NOMO-1 treated with DMSO at 0.1 percent for 48 hours (cell line): Measurements from ENCODE around the gene PRKG1.
"Not testable (repeated sequence)": the region's sequence is repeated elsewhere in the genome, so short reads cannot be mapped to it uniquely, and the experiment has no call there.

Experiments used
- DNase-seq: peaks from one replicate; lab custom pipeline; 2025; ENCODE audit not compliant: unreplicated experiment; lab: John Stamatoyannopoulos, UW

Gene PRKG1

DNA sequence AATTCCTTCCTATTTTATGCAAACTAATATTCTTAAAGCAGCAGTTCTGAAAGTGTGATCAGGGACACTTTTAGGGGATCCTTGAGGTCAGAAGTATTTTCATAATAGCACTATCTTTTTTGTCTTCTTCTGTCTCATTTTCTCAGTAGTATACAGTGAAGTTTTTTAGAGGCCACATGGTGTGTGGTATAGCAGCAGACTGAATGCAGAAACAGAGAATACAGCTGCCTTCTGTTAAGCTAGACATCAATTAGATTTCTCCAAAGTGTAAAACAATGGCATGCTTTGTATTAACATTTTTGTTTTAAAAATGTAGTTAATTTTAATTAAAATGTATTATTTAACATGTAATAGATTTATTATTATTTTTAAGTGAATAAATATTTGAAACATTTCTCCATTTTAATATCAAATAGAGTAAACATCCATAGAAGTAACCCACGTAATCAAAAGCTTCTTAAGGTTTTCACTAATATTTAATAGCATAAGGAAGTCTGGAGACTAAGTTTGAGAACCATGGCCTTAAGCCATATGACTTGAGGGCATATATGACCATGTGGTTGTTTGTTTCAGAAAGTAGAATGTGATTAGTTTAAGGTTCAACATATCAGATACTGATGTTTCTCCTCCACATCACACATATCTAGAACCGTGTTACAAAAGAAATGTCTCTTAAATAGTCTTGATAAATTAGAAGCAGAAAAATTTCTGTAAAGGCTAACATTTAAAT is 94.0 kb downstream of the PRKG1 start:
- DNase-seq, result no peak

GRCh38 chr10:51169111-51169510 is 94.8 kb downstream of the PRKG1 start:
- DNase-seq, result no peak

DNA sequence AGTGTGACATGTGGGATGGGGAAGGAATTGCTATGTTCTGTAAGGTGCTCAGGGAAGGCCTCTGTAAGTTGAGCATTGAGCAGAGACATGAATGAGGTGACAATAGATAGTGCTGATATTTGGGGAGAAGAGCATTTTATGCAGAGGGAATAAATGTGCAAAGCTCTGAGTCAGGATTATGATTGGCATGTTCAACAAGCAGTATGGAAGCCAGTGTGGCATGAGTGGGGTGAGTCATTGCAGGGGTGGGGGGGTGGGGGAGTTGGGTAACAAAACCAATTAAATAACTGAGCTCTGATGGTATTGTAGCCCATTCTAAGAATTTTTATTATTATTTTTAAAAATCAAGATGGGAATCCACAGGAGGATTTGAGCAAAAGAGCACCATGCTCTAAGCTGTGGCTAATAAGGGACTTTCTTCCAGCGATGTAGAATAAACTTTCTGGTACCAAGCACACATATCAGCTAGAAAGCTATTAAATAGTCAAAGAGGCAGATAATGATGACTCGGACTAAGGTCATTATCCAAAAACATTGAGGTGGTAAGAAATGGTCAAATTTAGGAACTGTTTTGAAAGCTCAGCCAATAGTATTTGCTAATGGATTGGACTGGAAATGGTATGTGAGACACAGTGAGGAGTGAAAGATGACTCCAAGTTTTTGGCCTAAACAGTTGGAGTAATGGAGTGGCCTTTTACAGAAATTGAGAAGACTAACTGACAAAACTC is 96.4 kb downstream of the PRKG1 start:
- DNase-seq, result no peak

- no peak for DNase-seq
Observed at GRCh38 chr10:51171946-51172345, 97.7 kb downstream of the PRKG1 start.

DNA sequence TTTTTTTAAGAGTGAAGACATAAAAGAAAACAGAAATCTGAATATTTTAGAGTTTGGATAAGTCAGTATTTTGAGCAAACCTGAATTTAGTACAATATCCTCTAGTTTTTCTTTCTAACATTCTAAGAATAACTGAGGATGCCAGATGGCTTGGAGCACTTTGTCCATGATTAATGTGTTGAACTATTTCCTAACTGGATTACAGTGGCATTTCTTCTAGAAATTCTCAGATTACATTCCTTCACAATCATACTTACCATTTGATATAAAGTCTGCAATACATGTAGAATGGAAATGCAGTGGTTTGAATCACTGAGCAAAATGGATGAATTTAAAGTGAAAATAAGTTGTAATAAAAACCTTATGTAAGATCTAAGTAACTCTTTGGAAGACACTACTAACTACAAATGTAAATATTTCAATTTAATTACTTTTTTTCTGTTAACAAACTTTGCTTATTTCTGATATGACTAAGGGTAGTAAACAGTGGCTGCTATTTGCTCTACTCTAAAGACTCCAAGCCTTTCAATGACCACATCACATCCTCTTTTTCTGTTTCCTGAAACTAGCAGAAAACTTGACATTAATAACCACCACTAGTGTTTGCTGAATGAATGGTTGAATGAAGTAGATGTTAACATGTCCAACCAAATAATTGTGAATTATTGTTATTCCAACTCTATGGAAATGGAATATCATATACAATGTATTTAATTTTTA is 102.8 kb downstream of the PRKG1 start:
- no peak for DNase-seq

DNA sequence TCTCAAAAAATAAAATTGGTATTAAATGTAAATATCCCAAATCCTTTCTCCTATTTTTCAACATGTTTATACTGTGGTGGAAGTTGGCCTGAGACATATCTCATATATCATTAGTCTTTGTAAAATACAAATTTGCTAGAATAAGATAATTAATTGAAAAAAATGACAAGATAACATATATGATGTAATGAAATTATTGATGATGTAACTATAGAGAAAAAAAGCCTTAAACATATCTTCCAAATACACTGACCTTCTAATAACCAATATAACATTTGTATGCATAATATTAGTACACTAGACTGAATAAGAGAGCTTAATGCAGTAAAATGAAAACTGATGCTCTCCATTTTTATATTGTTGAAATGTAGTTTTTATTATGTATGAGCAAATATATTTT is 104.3 kb downstream of the PRKG1 start:
- no peak for DNase-seq

DNA sequence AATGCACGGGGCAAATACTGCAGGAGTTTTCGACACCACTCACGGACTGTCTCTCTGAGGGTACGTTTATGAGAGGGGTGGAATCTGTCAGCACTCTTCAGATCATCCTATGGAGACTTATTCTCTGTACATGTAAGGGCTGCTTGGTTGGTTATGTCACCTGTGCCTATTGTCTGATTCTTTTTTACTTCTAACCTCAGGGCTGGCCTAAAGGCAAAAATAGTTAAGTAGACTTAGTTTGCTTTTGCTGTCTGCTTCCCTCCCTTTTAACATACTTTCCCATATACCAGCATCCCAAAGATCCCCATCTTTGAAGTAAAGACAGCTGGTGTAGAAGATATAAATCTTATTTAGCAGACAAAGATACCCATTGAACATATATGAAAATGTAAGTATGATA is 105.9 kb downstream of the PRKG1 start:
- no peak for DNase-seq

DNA sequence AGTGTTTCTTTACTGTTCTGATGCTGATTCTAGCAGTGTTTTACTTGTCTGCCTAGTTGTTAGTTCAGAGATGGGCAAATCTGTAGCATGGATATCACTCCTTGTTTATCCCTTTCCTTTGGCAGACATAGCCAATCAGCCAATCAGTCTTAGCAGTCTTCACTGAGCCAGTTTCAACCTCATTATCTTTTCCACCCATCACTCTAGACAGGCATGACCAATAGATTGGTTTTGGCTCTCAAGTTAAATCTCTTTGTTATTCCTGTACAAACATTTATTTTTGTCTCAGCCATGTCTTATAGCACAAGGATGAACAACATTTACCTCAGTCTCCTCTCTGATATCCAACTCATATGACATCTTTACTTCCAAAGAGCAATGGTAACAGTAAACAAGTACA is 109.5 kb downstream of the PRKG1 start:
- no peak for DNase-seq

DNA sequence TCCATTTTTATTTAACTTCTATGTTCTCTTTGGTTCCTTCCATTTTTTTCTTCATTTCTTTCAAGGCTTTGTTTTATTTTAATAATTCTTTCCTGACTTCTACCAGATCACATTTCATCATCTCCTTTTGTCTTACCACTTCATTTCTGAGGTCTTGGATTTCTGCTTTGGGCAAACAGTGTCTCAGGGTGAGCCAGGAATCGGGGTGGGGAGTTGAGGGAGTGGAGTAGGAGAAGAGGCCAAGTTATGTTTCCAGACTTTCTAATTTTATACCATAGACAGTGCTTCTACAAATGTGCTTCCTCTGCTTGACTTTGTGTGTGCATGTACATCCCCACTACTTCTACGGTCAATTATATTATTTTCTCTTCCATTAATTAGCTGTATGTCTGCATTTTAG is 112.1 kb downstream of the PRKG1 start:
- DNase-seq, result no peak

GRCh38 chr10:51188008-51188407 is 113.7 kb downstream of the PRKG1 start:
- no peak for DNase-seq

GRCh38 chr10:51188866-51189265 is 114.6 kb downstream of the PRKG1 start:
- no peak for DNase-seq

DNA sequence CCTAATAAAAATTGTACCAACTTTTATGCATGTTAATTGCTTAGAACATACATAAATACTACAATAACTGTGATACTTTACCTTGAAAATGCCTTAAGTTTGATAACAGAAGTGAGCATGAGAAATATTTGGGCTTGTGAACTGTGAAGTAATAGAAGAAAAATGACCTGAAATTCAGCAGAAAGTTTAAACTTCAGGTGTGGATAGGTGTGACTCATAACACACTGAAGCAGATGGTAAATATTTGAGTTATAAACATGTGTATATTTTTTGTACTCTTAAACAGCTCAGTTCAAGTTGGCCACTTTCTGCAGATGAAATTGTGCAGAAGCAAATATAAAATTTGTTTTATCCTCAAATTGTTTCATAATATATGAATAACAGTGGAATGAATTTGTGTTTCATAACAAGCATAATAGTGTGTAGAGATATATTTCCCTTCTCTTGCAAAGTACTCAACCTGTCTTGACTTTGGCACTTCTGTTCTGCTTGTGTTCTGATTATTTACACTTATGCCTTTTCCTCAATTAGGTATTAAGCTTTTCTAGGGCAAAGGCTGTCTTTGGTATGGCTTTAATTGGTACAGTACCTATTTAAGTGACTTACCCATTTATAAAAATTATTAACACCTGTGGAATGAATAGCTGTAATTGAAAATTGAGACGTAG is 122.4 kb downstream of the PRKG1 start:
- no peak for DNase-seq

- DNase-seq, result no peak
Observed at GRCh38 chr10:51198170-51198569, 123.9 kb downstream of the PRKG1 start.

- DNase-seq, result no peak
Observed at GRCh38 chr10:51201947-51202346, 127.7 kb downstream of the PRKG1 start.

GRCh38 chr10:51203359-51203758 is 129.1 kb downstream of the PRKG1 start:
- no peak for DNase-seq

DNA sequence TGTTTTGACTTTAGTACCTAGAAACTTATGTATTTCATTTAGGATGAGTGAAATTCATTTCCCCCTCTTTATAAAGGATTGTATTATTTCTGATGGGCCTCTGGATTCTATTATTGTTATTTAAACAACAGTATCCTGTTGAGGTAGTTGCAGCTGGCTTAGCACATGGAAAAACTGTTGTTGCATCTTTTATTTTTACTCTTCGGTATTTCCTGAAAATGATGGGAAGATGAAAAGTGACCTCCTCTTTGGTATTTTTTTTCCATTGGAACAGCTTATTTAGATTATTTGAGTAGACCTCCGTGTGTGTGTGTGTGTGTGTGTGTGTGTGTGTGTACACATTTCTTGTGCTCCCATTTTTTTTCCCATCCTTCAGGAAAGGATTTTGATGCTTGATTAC is 129.8 kb downstream of the PRKG1 start:
- DNase-seq, result no peak

GRCh38 chr10:51204701-51205100 is 130.4 kb downstream of the PRKG1 start:
- no peak for DNase-seq

DNA sequence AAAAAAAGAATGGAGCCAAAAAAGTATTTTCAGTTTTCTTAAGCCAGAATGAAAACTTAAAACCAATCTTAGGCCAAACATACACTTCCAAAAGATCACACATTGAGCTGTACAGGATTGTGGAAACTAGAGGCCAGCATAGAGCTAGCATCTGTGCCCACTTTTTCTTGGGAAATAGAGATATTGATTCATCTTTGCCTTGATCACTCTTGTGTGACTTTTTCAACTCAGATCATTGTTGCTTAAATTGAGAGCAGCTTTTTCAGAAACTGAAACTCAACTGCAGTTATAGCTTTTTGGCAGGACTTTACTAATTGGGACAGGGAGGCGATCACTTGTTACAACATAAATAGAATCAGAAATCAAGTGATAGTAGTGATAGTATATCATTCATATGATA is 132.2 kb downstream of the PRKG1 start:
- DNase-seq, result no peak

GRCh38 chr10:51212937-51213336 is 138.7 kb downstream of the PRKG1 start:
- DNase-seq, result not testable (repeated sequence)

DNA sequence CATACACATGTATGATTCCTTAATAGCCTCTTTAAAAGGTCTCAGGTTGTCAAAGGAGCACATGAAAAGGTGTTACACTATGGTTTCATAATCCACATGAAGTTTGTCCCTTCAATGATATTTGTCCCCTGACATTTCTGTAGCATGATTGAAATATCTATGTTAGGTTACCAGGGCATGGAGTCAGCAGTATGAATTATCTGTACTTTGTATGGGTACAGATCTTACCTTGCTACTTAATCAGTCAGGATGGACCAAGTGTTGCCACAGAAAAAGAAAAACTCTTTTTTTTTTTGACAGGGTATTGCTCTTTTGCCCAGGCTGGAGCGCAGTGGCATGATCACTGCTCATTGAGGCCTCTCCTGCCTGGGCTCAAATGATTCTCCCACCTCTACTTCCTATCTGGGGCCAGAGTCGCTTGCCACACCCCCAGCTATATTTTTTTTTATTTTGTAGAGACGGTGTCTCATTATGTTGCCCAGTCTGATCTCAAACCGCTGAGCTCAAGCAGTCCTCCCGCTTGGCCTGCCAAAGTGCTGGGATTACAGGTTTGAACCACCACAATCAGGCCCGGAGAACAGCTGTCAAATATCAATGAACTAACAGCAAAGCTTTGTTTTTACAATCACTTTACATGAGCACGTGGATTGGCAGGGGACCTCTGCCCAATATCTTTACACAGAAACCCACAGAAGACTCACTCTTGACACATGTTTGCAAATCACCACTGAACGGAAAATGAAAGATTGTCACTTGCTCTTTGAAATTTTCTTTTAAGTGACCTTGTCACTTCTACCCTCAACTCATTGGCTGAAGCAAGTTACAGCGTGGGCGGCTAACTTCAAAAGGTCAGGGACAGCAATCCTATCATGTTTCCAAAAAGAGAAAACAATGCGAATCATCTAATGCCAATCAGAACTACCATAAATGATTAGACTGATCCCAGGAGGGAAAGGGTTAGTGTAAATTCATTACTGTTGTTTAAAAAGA is 140.2 kb downstream of the PRKG1 start:
- no peak for DNase-seq
